ACC112 (cell line): ENCODE data around the gene MAP4.

Source experiments
- H2AFZ ChIP-seq: fragments of 200-600 bp; sonication (generic); one replicate; pipeline ENCODE4 v1.6.0; 2017; ENCODE audit warnings: antibody characterized with exemption, low read length; ENCODE audit not compliant: unreplicated experiment
- H3K27ac ChIP-seq: fragments of 200-600 bp; sonication (generic); 2 replicates; pipeline ENCODE4 v1.5.1; 2014; ENCODE audit warnings: low read depth, mild to moderate bottlenecking, antibody characterized with exemption, low read length, moderate library complexity
- H3K27me3 ChIP-seq: fragments of 200-600 bp; sonication (generic); 2 replicates; pipeline ENCODE4 v1.6.1; 2014; ENCODE audit warnings: mild to moderate bottlenecking, antibody characterized with exemption, low read length, moderate library complexity, mixed read lengths; ENCODE audit not compliant: insufficient read depth
- H3K36me3 ChIP-seq: fragments of 200-600 bp; sonication (generic); 2 replicates; pipeline ENCODE4 v1.6.1; 2016; ENCODE audit warnings: mild to moderate bottlenecking, antibody characterized with exemption, low read length, moderate library complexity, mixed read lengths; ENCODE audit not compliant: insufficient read depth
- H3K4me1 ChIP-seq: fragments of 200-600 bp; sonication (generic); one replicate; pipeline ENCODE4 v1.6.1; 2016; ENCODE audit warnings: low read length, mixed read lengths; ENCODE audit not compliant: insufficient read depth, unreplicated experiment, control insufficient read depth
- H3K4me3 ChIP-seq: fragments of 200-600 bp; sonication (generic); 2 replicates; pipeline ENCODE4 v1.5.1; 2014; ENCODE audit warnings: mild to moderate bottlenecking, low read depth, low read length
- H3K79me2 ChIP-seq: fragments of 200-600 bp; sonication (generic); one replicate; pipeline ENCODE4 v1.6.0; 2016; ENCODE audit warnings: low read length; ENCODE audit not compliant: control insufficient read depth, unreplicated experiment, insufficient read depth

Gene MAP4

GRCh38 chr3:47916201-47916600 lies 100.0 kb downstream of the MAP4 start:
- Histone ChIP-seq H3K79me2 (no peaks in the 10 kb centered on the region), H3K4me3 (no peak overlapping the region), H3K27me3 (no peaks in the 10 kb centered on the region), H2AFZ (no peak overlapping the region), H3K36me3 (peaks cover 23% of the 10 kb centered on the region; the same call in 1 of the 2 replicates), H3K4me1 (peaks cover 12% of the 10 kb centered on the region), H3K27ac (no peak overlapping the region)

GRCh38 chr3:47912006-47912504 lies 104.2 kb downstream of the MAP4 start:
- peaks cover 31% of the 10 kb centered on the region for H3K36me3 ChIP-seq
- H3K4me1 ChIP-seq, result peaks cover 23% of the 10 kb centered on the region
- H3K4me3 ChIP-seq, result no peak overlapping the region
- H3K79me2 ChIP-seq, result no peaks in the 10 kb centered on the region
- H2AFZ ChIP-seq, result no peak overlapping the region
- H3K27ac ChIP-seq, result peak overlapping the region; percentile 71; the same call in 1 of the 2 replicates
- no peaks in the 10 kb centered on the region for H3K27me3 ChIP-seq

- Histone ChIP-seq H3K4me1 (peaks cover 23% of the 10 kb centered on the region), H3K27me3 (no peaks in the 10 kb centered on the region), H3K27ac (peak overlapping the region; percentile 71), H2AFZ (no peak overlapping the region), H3K79me2 (no peaks in the 10 kb centered on the region), H3K4me3 (peak overlapping the region; percentile 33), H3K36me3 (peaks cover 24% of the 10 kb centered on the region)
These were observed 105.3 kb downstream of the MAP4 start for GRCh38 chr3:47910777-47911440.

DNA sequence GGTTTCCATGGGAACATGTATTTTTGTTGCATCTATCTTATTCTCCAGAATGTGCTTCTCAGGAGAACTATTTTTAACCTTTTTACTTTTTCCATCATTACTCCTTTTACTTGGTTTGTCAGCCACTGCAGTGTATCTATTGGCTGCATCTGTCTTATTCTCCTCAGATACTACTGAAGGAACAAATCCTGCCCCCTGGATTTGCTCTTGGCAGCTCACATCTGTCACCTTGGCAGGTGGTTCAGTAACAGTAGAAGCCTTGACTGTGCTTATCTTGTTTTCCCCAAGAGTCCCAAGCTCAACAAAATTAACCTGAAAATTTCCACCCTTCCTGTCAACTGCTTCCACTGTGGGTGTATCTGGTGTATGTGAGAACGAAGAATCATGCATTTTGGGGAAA lies 106.0 kb downstream of the MAP4 start:
- H3K4me3 ChIP-seq, result no peak overlapping the region
- peak overlapping the region; percentile 42 for H3K27ac ChIP-seq
- H2AFZ ChIP-seq, result no peak overlapping the region
- H3K79me2 ChIP-seq, result no peaks in the 10 kb centered on the region
- H3K27me3 ChIP-seq, result no peaks in the 10 kb centered on the region
- peaks cover 23% of the 10 kb centered on the region for H3K4me1 ChIP-seq
- H3K36me3 ChIP-seq, result peaks cover 20% of the 10 kb centered on the region

DNA sequence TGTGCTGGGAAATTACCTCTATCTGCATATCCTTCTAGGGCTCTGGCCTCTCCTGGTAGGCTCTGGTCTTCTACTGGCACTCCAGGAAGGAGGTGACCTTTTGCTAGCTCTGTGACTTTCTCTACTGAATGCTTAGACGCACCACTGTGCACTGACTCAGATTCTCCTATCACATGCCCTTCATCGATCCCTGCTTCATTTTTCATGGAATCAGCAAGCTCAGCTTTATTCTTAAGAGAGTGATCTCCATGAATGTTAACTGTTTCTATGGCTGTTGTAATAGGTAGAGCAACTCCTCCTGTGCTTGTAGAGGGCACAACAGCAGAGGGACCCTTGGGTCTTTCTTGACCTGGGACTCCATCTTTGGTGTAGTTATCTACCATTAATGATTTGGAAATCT lies 106.6 kb downstream of the MAP4 start:
- H3K27me3 ChIP-seq, result no peaks in the 10 kb centered on the region
- H3K4me1 ChIP-seq, result peaks cover 23% of the 10 kb centered on the region
- H3K4me3 ChIP-seq, result no peak overlapping the region
- H3K36me3 ChIP-seq, result peaks cover 20% of the 10 kb centered on the region
- H3K79me2 ChIP-seq, result no peaks in the 10 kb centered on the region
- H3K27ac ChIP-seq, result no peak overlapping the region
- no peak overlapping the region for H2AFZ ChIP-seq

- no peak overlapping the region for H3K4me3 ChIP-seq
- H3K27me3 ChIP-seq, result no peaks in the 10 kb centered on the region
- peaks cover 16% of the 10 kb centered on the region for H3K36me3 ChIP-seq
- no peak overlapping the region for H2AFZ ChIP-seq
- no peak overlapping the region for H3K27ac ChIP-seq
- no peaks in the 10 kb centered on the region for H3K79me2 ChIP-seq
- H3K4me1 ChIP-seq, result peaks cover 23% of the 10 kb centered on the region
These were observed 107.5 kb downstream of the MAP4 start for GRCh38 chr3:47908744-47909143.

GRCh38 chr3:47907784-47908183 lies 108.4 kb downstream of the MAP4 start:
- Histone ChIP-seq H3K4me1 (peaks cover 23% of the 10 kb centered on the region), H3K36me3 (peaks cover 14% of the 10 kb centered on the region), H3K27me3 (no peaks in the 10 kb centered on the region), H2AFZ (no peak overlapping the region), H3K79me2 (no peaks in the 10 kb centered on the region), H3K4me3 (no peak overlapping the region), H3K27ac (no peak overlapping the region)

GRCh38 chr3:47902746-47903145 lies 113.5 kb downstream of the MAP4 start:
- H3K27ac ChIP-seq, result no peak overlapping the region
- H3K4me1 ChIP-seq, result no peaks in the 10 kb centered on the region
- no peak overlapping the region for H2AFZ ChIP-seq
- H3K36me3 ChIP-seq, result peaks cover 10% of the 10 kb centered on the region
- no peak overlapping the region for H3K4me3 ChIP-seq
- no peaks in the 10 kb centered on the region for H3K79me2 ChIP-seq
- H3K27me3 ChIP-seq, result no peaks in the 10 kb centered on the region

DNA sequence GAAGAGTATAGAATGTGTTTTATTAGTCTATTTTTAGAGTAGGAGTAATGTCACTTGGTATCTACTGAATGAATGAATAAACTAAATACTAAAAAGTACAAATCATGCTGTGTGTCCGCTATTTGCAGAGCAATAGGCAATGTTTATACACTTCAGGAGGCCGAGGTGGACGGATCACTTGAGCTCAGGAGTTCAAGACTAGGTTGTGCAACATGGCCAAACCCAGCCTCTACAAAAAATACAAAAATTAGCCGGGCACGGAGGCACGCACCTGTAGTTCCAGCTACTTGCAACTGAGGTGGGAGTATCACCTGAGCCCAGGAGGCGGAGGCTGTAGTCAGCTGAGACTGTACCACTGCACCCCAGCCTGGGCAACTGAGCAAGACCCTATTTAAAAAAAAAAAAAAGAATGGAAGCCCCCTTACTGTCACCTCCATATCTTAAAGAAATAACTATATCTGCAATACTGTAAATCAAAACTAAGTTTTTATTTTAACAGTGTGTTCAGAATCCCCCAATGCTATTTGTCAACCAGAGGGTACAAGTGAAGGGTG lies 114.9 kb downstream of the MAP4 start:
- Histone ChIP-seq H3K4me3 (no peak overlapping the region), H3K27ac (no peak overlapping the region), H3K27me3 (no peaks in the 10 kb centered on the region), H3K79me2 (no peaks in the 10 kb centered on the region), H3K36me3 (peaks cover 13% of the 10 kb centered on the region), H3K4me1 (no peaks in the 10 kb centered on the region), H2AFZ (no peak overlapping the region)

- Histone ChIP-seq H3K27ac (no peak overlapping the region), H3K79me2 (no peaks in the 10 kb centered on the region), H3K4me3 (no peak overlapping the region), H2AFZ (no peak overlapping the region), H3K36me3 (peaks cover 23% of the 10 kb centered on the region), H3K27me3 (no peaks in the 10 kb centered on the region), H3K4me1 (no peaks in the 10 kb centered on the region)
These were observed 116.6 kb downstream of the MAP4 start for GRCh38 chr3:47899495-47900108.

- no peaks in the 10 kb centered on the region for H3K27me3 ChIP-seq
- H2AFZ ChIP-seq, result no peak overlapping the region
- H3K4me3 ChIP-seq, result no peak overlapping the region
- no peaks in the 10 kb centered on the region for H3K4me1 ChIP-seq
- H3K79me2 ChIP-seq, result no peaks in the 10 kb centered on the region
- no peak overlapping the region for H3K27ac ChIP-seq
- H3K36me3 ChIP-seq, result peaks cover 23% of the 10 kb centered on the region
These were observed 118.3 kb downstream of the MAP4 start for GRCh38 chr3:47897954-47898353.
